HG02943 (cell line): ENCODE data around the gene GUCY2C.
"Not testable (repeated sequence)": the region's sequence is repeated elsewhere in the genome, so short reads cannot be mapped to it uniquely, and the experiment has no call there.

Source experiments
- ATAC-seq: cut with Tn5 transposase; IDR thresholded peaks from one replicate; pipeline ENCODE4 v1.9.1; 2021; ENCODE audit warnings: mild to moderate bottlenecking, low read depth, moderate library complexity; ENCODE audit not compliant: unreplicated experiment

The GUCY2C gene

DNA sequence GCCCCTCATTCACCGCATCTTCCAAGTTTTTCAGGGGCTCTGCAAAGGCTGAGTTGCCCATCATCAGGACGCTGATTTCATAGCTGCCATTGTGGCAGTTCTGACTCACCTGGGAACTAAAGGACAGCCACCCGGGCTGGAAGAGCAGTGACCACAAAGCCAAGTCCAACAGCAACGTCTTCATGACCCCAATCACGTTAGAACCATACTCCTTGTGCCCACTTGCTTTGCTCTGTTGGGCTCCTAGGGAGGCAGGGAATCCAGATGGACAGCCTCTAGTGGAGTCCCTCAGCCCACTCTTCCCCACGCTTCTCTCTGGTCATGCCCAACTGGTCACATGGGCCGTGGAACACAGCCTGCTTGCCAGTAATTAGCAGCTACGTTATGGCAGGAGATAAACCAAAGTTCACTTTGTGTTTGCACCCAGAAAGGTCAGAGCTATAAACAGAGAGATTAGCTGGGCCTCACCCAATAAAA lies at the start of gene GUCY2C:
TSS of gene GUCY2C (minus strand) at position 335 of the 477 bp plus-strand sequence. CDS start at position 184, 151 bp downstream.
- ATAC-seq = no peak

DNA sequence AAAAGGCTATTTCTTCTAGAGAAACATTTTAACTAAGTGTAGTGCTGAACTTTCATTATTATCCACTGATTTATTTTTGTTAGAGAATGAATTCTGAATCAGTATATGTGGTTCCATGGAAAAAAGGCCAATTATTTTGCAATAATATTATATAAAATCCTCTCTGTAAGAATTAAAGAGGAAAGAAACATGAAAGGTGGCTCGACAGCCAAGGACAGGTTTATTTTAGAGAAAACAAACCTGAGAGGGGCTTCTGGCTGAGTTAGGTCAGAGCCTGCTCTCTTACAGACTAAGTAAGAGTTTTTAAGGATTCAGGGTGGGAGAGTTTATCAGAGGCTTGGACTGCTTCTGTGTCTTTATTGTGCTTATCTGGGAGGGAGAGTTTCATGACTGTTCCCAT lies 46.7 kb upstream of the GUCY2C start:
- ATAC-seq = no peak

DNA sequence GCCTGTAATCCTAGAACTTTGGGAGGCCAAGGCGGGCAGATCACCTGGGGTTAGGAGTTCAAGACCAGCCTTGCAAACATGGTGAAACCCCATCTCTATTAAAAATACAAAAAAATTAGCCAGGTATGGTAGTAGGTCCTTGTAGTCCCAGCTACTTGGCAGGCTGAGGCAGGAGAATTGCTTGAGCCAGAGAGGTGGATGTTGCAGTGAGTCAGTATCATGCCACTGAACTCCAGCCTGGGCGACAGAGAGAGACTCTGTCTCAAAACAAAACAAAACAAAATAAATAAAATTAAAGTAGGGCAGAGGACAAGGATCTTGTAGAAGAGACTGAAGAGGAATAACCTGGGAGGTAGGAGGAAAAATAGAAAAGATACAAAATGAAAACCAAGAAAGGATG lies 45.5 kb upstream of the GUCY2C start:
- ATAC-seq = no peak

- no peak for ATAC-seq
Observed at GRCh38 chr12:14741153-14741552, 44.8 kb upstream of the GUCY2C start.

GRCh38 chr12:14736441-14736840 lies 40.0 kb upstream of the GUCY2C start:
- not testable (repeated sequence) for ATAC-seq

DNA sequence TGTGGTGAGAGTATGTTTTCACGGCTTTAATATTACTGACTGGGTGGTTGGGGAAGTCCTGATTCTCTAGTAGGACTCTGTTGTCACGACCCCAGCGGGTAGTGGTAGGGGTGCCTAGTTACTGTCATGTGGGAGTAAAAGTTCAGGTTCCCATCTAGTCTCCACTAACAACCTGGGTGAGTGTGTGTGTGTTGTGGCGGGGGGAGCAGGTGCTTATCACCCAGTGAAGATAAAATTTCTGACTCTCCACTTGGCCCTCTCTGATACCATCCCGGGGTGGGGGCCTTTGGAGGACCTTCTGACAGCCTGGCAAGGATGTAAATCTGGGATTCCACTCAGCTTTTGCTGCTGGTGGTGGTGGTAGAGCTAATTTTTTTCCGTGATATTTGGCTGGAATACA lies 35.4 kb upstream of the GUCY2C start:
- ATAC-seq = no peak

DNA sequence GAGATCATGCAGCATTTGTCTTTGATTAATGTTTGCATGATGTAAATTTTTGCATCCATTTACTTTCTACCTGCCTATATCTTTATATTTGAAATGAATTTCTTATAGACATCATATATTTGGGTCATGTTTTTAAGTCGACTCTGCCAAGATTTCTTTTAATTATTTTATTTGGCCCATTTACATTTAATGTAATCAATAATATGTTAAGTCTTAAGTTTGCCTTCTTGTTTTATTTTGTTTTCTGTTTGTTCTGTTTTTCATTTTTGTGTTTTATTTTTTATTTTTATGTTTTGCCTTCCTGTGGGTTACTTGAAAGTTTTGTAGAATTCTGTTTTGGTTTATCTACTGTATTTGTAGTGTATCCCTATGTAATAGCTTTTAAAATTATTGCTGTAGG lies 33.2 kb upstream of the GUCY2C start:
- no peak for ATAC-seq

GRCh38 chr12:14723763-14724162 lies 27.4 kb upstream of the GUCY2C start:
- ATAC-seq = no peak

DNA sequence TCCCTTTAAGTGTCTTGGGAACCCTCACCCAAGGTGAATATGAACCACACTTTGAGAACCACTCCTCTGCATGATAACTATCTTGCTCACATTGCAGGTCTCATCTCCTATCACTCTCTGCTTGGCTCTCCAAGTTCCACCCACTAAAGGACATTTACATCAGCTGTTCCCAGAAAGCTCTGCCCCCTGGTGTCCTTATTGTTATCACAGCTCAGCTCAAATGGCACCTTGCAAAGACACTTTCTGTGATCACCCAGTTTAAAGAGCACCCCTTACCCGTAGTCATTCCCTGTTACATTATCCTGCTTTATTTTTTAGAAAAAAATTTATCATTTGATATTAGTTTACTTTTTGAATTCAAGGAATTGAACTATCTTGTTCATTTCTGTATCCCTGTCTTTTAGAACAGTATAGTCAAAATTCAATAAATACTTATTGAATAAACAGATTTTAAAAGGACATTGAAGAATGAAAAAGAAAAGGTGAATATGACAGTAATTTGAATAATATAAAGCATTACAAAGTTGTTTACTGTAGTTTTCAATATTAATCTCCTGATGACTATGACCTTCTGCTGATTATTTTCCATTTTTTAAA lies 20.5 kb upstream of the GUCY2C start:
- no peak for ATAC-seq

DNA sequence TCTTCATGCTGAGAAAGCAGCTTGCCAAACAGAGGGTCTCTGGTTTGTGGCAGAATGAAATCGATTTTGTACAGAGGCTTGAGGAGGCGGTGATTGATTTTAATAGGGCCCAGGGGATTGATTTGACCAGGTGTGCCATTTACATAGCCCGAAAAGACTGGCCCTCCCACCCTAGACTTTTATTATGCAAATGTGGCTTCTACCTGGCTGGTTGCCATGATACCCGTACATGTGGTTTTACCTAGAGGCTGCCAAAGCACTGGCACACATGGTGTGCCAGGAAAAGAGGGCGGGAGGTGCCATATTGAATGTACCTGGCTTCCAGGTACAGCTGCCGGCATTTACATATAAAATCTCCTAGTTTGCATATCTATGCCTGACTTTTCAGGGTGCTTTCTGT lies 18.0 kb upstream of the GUCY2C start:
- ATAC-seq = no peak

GRCh38 chr12:14710632-14711320 lies 14.4 kb upstream of the GUCY2C start:
- no peak for ATAC-seq

DNA sequence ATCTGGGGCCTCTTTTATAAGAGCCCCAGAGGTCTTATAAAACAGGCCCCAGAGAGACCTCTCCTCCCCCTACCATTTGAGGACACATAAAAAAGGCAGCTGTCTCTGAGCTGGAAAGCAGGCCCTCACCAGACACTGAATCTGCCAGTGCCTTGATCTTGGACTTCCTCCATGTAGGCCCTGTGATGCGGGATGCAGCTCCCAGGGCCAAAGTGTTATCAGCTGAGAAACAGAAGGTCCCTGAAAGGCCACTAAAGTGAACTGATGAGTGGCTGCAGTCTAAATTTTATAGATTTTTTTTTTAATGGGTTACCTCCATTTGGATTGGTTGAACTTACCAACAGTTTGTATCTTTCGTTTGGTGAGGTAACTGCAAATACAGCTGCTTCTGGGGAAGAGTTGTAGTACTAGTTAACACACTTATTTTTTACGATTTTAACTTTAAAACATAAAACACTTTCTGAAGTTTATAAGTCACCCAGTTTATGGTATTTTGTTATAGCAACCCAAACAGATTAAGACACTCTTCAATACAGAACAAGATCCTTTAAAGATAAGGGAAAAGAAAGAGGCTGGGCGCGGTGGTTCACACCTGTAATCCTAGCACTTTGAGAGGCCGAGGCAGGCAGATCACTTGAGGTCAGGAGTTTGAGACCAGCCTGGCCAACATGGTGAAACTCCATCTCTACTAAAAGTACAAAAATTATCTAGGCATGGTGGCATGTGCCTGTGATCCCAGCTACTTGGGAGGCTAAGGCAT lies 5.6 kb upstream of the GUCY2C start:
- ATAC-seq = no peak

GRCh38 chr12:14700935-14701334 lies 4.5 kb upstream of the GUCY2C start:
- no peak for ATAC-seq

DNA sequence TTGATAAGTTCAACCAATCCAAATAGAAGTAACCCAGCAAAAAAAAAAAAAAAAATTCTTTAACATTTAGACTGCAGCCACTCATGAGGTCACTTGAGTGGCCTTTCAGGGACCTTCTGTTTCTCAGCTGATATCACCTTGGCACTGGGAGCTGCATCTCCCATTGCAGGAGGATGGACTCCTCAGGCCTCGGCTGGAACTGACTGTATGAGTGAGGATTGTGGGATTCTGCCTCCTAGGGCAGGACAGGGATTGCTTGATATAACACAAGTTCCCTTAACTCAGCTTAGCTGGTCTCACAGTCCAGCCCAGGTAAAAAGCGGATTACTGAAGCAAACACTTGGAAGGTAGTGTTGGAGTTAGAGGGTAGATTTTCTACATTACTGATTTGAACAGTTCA lies 3.5 kb upstream of the GUCY2C start:
- no peak for ATAC-seq

DNA sequence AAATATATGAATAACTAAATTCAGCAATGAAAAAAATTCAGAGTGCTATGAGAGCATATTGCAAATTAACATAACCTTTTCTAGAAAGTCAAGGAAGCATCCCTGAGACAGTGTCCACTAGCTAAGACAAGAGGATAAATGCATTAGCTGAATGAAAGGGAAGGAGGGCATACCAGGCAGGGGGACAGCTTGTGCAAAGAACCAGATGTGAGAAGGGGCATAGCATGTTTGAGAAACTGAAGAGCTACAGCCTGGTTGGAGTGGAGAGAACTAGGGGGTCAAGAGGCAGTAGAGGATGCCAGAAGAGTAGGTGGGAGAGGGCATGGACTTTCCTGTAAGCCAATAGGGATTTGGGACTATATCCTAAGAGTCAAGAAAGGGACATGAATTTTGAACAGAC lies 2.2 kb upstream of the GUCY2C start:
- ATAC-seq = no peak

DNA sequence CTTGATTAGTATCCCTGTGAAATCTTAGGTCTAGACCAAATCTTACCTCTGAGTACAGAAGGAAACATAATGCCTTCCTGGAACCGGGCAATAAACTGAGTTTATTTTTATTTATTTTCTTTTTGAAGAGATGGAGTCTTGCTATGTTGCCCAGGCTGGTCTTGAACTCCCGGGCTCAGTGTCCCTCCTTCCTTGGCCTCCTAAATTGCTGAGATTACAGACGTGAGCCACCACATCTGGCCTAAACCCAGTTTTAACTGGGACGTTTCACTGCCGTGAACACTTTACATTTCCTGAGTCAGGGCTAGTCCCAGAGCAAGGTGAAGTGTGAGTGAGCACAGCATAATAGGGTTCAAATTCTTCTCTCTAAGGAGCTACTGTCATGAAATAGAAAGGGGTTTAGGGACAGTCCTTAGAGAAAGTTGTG lies 671 bp downstream of the GUCY2C start:
- ATAC-seq = no peak

GRCh38 chr12:14694970-14695369 lies 1.4 kb downstream of the GUCY2C start:
- no peak for ATAC-seq

DNA sequence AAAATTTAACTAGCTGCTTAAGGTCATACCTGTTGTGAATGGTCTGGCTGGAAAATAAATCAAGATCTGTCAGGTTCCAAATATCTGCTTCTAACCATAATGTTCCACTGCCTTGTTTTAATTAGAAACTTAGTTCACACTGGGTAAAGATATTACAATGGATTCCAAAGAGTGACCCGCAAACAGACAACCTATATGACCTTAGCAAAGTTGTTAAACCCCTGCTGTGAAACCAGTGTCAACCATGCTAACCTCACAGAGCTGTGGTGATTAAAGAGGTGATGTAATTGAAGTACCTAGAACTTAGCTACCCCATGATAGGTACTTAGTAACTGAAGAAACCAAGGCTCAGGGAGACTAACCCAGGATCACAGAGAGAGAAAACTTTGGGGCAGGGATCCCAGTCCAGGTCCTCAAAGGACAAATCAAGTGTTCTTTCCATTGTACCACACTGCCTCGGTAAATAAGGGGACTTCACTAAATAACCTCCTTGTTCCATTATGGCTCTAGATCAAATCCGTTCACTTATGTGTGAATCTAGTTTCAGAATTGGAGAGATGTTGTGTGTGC lies 2.2 kb downstream of the GUCY2C start:
- no peak for ATAC-seq

DNA sequence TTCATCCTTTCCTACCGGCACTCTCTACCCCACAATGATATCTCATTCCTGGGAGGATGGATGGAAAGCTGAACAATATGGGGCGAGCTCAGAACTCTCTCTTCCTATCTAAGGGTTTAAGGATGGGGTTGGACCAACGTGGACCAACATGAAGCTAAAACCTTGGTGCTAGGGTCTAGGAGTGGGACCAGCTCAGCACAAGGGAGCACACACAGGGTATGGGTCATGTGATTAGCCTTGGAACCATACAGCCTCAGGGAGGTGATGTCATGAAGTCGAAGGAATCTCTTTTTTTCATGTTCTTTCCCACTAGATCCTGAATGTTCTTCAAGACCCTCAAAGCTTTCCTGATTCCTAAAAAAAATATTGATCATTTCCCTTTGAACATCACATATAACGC lies 3.3 kb downstream of the GUCY2C start:
- ATAC-seq = no peak

- no peak for ATAC-seq
Observed at GRCh38 chr12:14691560-14691959, 4.8 kb downstream of the GUCY2C start.

- no peak for ATAC-seq
Observed at GRCh38 chr12:14689996-14690395, 6.4 kb downstream of the GUCY2C start.
